Measurements from ENCODE around the gene PPP2R2C. TPM values are rescaled to one million over a fixed set of nuclear protein-coding genes. Genes with fewer than 3 reads are reported as not detected.

PPP2R2C gene
- polyA plus RNA-seq, 1 donor (not counting 4 experiments of a cell fraction or from before 2014, with no cell fraction given) = 12.3 TPM

- Histone ChIP-seq H3K36me3 (ENCODE audit: control insufficient read depth in 2 of 2, extremely low read depth in 1 of 2, insufficient read depth in 2 of 2, low read length in 2 of 2) (peaks cover 0 to 15% of the 10 kb centered on the region in 2 experiments), H3K9me3 (ENCODE audit: control insufficient read depth, low read depth, low read length) (no peaks in the 10 kb centered on the region), H3K4me2 (ENCODE audit: control insufficient read depth, extremely low read depth, insufficient read depth, low read depth, low read length) (no peak overlapping the region), H3K27ac (ENCODE audit: control insufficient read depth, insufficient read depth, low read length) (no peak overlapping the region), H3K9me1 (ENCODE audit: control insufficient read depth, extremely low read depth, insufficient read depth, low read length) (peaks cover 3% of the 10 kb centered on the region), H3K4me3 (ENCODE audit: control insufficient read depth in 2 of 3, extremely low read depth in 1 of 3, insufficient read depth in 2 of 3, low read depth in 1 of 3, low read length in 3 of 3) (no peak overlapping the region), H2AFZ (ENCODE audit: control insufficient read depth, low read length) (no peak overlapping the region), H3K4me1 (ENCODE audit: control insufficient read depth, extremely low read depth, insufficient read depth, low read length) (peaks cover 9% of the 10 kb centered on the region), H4K20me1 (ENCODE audit: control insufficient read depth, extremely low read depth, insufficient read depth, low read length) (peaks cover 6% of the 10 kb centered on the region), H3K9ac (ENCODE audit: control insufficient read depth, extremely low read depth, insufficient read depth, low read length) (no peak overlapping the region), H3K79me2 (ENCODE audit: control insufficient read depth, insufficient read depth, low read length) (no peaks in the 10 kb centered on the region), H3K27me3 (ENCODE audit: control insufficient read depth, extremely low read depth, insufficient read depth, low read length) (no peaks in the 10 kb centered on the region)
- TF ChIP-seq EZH2 (IDR thresholded peaks at IDR 0.05; ENCODE audit: low read length) = no peak
- TF ChIP-seq CTCF (optimal IDR thresholded peaks at IDR 0.05 in 1 of 3, IDR thresholded peaks at IDR 0.05 in 1 of 3, conservative IDR thresholded peaks at IDR 0.05 in 1 of 3; ENCODE audit: extremely low read depth in 1 of 3, insufficient read depth in 2 of 3, low read length in 3 of 3) = no peak
- DNase-seq (ENCODE audit: low read depth, low spot score) (no peak), FAIRE-seq (no peak)
- dilution Hi-C loops (cut with MboI; ENCODE audit: extremely low pct_ligation_motif_present, low sequenced_read_pairs) = no loop called here
Observed at GRCh38 chr4:6283282-6283681, 189.1 kb downstream of the PPP2R2C start.

DNA sequence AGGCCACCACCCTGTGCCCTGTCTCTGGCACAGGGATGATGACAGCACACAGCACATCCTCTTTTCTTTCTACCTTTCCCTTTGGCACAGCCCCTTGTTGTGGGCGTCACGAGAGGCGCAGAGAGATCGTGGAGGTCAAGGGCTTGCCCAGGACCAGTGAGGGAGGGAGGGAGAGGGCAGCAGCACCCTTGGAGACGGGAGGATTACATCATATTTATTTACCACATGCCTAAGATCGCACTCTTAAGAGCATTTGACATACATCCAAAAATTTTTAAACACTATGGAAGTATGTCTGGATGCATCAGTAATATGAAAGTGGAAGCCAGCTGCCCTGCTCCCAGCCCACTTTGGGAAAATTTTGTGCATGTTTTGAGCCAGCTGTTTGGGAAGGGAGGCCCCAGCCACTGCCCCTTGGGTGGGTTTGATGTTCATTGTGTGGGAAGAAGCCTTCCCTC lies 190.1 kb downstream of the PPP2R2C start:
- peaks cover 9% of the 10 kb centered on the region for H3K4me1 ChIP-seq (ENCODE audit: control insufficient read depth, extremely low read depth, insufficient read depth, low read length)
- H3K27ac ChIP-seq (ENCODE audit: control insufficient read depth, insufficient read depth, low read length) = no peak overlapping the region
- no peaks in the 10 kb centered on the region for H3K79me2 ChIP-seq (ENCODE audit: control insufficient read depth, insufficient read depth, low read length)
- dilution Hi-C loops (cut with MboI; ENCODE audit: extremely low pct_ligation_motif_present, low sequenced_read_pairs) = no loop called here
- H4K20me1 ChIP-seq (ENCODE audit: control insufficient read depth, extremely low read depth, insufficient read depth, low read length) = peaks cover 6% of the 10 kb centered on the region
- no peak overlapping the region for H3K4me2 ChIP-seq (ENCODE audit: control insufficient read depth, extremely low read depth, insufficient read depth, low read depth, low read length)
- H3K4me3 ChIP-seq (ENCODE audit: control insufficient read depth in 2 of 3, extremely low read depth in 1 of 3, insufficient read depth in 2 of 3, low read depth in 1 of 3, low read length in 3 of 3) = no peak overlapping the region
- H3K9me3 ChIP-seq (ENCODE audit: control insufficient read depth, low read depth, low read length) = no peaks in the 10 kb centered on the region
- H3K27me3 ChIP-seq (ENCODE audit: control insufficient read depth, extremely low read depth, insufficient read depth, low read length) = no peaks in the 10 kb centered on the region
- peaks cover 3% of the 10 kb centered on the region for H3K9me1 ChIP-seq (ENCODE audit: control insufficient read depth, extremely low read depth, insufficient read depth, low read length)
- H3K9ac ChIP-seq (ENCODE audit: control insufficient read depth, extremely low read depth, insufficient read depth, low read length) = no peak overlapping the region
- peaks cover 0 to 20% of the 10 kb centered on the region in 2 experiments for H3K36me3 ChIP-seq (ENCODE audit: control insufficient read depth in 2 of 2, extremely low read depth in 1 of 2, insufficient read depth in 2 of 2, low read length in 2 of 2)
- H2AFZ ChIP-seq (ENCODE audit: control insufficient read depth, low read length) = no peak overlapping the region
- DNase-seq (ENCODE audit: low read depth, low spot score) (no peak), FAIRE-seq (no peak)
- no peak for TF ChIP-seq CTCF (optimal IDR thresholded peaks at IDR 0.05 in 1 of 3, IDR thresholded peaks at IDR 0.05 in 1 of 3, conservative IDR thresholded peaks at IDR 0.05 in 1 of 3; ENCODE audit: extremely low read depth in 1 of 3, insufficient read depth in 2 of 3, low read length in 3 of 3)
- no peak for TF ChIP-seq EZH2 (IDR thresholded peaks at IDR 0.05; ENCODE audit: low read length)
